Activated T-cell treated with anti-CD3 and anti-CD28 coated beads, Interleukin-2, amount 50 U/mL, for 48 hours (primary cell): ENCODE results near the gene INAFM1.
"Not testable (repeated sequence)": the region's sequence is repeated elsewhere in the genome, so short reads cannot be mapped to it uniquely, and the experiment has no call there.

ENCODE experiments used
- DNase-seq, 2 experiments: peaks; one replicate each; pipeline ENCODE4 v3.0.0-alpha.2; 2020

INAFM1 gene

GRCh38 chr19:47241919-47242577 lies 32.6 kb upstream of the INAFM1 start:
- no peak for DNase-seq

DNA sequence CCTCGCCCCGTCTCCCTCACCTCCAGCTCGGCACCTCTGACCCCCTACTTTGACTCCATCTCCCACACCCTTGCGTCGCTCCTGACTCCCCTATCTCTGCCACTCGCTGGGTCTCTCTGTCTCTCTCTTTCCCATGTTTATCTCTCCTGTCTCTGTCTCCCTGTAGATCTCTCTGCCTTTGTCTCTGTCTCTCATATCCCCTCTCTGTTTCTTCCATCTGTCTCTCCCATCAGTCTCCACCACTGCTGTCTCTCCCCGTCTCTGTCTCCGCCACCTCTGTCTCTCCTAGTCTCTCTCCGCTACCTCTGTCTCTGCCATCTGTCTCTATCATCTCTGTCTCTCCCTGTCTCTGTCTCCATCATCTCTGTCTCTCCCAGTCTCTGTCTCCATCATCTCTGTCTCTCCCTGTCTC lies 31.3 kb upstream of the INAFM1 start:
- DNase-seq: no peak

DNA sequence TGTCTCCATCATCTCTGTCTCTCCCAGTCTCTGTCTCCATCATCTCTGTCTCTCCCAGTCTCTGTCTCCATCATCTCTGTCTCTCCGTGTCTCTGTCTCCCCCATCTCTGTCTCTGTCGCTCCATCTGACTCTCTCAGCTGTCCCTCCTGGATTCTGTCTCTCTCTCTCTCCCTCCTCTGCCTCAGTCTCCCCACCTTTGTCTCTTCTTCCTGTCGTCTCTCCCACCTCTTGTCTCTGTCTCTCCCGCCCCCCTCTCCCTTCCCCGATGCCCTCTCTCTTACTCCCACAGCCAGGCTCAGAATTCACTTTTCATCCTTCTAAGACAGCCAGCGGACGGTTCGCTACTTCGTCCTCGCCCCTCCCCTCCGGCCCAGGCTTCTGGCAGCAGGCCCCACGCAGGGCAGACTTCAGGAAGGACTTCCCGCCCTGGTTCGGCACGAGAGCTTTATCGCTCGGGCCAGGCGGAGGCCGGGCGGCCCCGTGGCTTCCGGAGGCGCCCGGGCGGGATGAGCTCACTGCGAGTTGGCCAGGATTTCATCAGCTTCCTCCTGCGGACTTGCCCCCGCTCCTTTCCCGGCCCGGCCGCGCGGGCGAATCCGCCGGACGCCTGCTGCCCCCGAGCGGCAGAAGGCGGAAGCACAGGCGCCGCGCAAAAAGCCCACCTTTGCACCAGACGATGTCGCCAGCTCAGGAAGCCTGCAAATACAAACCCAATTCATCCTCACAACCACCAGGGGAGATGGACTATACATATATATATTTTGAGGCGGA lies 30.7 kb upstream of the INAFM1 start:
- DNase-seq: peak; percentile 95 to 98

DNA sequence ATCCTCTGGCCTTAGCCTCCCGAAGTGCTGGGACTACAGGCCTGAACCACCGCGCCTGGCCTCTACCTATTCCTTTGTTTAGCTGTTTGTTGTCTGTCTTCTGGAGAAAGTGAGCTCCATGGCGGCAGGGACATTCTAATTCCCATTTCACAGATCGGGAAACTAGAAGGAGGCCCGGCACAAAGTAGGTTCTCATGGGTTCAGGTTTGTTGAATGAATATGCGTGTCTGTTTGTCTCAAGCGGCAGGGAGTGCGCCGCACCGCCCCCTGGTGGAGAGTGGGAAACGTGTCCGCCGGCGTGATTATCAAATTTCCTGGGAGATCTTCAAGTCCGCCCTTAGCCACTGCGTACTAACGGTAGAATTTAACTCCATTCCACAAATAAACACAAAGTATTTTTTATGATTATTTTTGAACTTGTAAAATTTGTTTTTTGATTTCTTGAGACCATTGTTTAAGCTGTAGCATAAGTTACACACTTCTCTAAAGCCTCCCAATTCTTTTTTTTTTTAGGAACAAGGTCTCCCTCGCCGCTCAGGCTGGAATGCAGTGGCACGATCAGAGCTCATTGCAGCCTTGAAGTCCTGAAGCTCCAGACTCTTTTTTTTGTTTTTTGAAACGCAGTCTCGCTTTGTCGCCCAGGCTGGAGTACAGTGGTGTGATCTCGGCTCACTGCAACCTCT lies 27.2 kb upstream of the INAFM1 start:
- peak; percentile 91 to 96 for DNase-seq

- DNase-seq: not testable (repeated sequence)
Observed at GRCh38 chr19:47253016-47253415, 21.7 kb upstream of the INAFM1 start.

- DNase-seq: no peak
Observed at GRCh38 chr19:47253467-47253881, 21.2 kb upstream of the INAFM1 start.

GRCh38 chr19:47253970-47254369 lies 20.7 kb upstream of the INAFM1 start:
- no peak for DNase-seq

DNA sequence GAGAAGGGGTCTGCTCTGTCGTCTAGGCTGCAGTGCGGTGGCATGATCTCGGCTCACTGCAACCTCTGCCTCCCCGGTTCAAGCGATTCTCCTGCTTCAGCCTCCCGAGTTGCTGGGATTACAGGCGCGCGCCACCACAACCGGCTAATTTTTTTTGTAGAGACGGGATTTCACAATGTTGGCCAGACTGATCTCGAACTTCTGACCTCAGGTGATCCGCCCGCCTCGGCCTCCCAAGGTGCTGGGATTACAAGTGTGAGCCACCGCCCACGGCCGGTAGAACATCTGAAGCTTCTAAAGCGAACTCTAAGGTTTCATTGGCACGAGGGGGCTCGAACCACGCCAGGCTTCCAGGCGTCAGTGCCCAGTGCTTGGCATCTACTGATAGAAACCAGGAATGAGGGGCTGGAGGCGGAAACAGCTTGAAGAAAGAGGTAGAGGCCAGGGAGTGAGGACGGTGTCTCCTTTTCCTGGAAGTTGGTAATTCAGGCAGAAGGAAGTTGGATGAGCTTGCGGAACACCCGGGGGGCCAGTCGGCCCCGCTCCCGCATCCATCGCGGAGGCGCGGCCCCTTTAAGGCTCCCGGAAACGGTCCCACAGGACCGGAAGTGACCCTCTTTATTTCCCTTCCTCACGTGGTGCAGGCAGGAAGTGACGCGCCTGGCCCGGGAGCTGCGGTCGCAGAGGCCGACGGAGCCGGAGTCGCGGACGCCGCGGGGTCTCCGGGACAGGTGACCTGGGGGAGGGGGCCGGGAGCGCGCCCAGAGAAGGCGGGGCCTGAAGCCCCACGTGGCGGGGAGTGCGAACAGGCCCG lies 18.6 kb upstream of the INAFM1 start, which contains the start of gene CCDC9:
Gene CCDC9 (plus strand): TSS at position 647 of the 814 bp plus-strand sequence. CDS start 1,876 bp downstream, outside the sequence.
- peak; percentile 95 to 96 for DNase-seq

DNA sequence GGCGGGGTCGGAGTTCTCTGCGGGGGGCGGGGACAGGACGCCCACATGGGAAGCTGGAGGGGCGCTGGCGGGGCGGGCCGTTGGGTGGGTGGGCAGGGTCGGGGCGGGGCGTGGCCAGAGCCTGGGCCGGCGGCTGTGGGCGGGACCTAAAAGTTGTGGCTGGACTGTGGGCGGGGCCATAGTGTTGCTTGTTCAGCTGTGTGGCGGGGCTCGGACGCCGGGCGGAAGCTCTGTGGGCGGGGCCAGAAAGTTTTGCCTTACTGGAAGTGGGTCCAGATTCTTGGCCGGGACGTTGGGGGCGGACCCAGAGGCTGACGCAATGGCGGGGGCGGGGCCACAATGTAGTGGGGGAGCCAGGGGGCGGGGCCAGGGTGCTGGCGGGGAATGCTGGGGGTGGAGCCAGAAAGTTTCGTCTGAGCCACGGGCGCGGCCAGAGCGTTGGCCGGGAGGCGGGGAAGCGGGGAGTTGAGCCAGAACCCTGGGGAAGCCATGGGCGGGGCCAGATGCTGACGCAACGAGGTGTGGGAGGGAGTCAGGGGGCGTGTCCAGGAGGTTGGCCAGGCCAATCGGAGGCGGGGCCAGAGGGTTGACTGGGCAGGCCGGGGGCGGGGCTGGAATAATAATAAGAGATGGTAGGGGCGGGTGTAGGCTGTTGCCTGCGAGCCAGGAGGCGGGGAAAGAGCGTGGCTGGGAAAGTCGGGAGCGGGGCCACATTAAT lies 17.8 kb upstream of the INAFM1 start:
- DNase-seq: peak; percentile 100

DNA sequence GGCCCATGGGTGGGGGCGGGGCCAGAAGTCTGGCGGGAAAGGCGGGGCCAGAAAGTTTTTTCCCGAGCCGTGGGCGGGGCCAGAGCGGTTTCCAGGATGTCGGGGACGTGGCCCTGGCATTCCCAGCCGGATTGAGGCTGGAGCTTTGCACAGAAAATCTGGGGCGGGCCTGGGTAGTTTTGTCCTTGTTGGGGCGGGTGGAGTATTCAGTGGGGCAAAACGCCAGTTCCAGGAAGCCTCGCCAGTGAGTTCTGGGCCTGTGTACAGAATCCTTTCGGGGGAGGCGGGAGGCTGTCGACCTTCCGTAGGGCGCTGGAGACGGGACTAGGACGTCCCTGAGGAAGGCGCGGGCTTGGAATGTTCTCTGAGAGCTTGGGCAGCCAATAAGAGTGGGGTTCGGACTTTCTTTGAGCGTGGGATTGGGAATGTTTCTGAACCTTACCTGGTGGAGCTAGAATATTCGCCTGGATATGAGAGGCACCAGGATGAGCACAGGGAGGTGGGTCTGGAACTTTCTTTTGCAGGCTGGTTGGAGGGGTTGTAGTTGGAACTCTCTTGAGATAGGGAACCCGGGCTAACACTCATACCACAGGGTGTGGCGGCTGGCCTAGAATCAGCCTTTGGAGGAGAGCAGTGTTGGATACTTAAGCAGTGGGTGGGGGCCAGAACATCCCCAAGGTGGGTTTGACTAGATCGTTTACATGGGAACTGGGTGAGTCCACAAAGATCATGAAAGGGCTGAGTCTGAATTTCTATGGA lies 17.1 kb upstream of the INAFM1 start:
- DNase-seq: peak in 1 of 2 experiments; percentile 29

- no peak for DNase-seq
Observed at GRCh38 chr19:47258434-47258833, 16.3 kb upstream of the INAFM1 start.

DNA sequence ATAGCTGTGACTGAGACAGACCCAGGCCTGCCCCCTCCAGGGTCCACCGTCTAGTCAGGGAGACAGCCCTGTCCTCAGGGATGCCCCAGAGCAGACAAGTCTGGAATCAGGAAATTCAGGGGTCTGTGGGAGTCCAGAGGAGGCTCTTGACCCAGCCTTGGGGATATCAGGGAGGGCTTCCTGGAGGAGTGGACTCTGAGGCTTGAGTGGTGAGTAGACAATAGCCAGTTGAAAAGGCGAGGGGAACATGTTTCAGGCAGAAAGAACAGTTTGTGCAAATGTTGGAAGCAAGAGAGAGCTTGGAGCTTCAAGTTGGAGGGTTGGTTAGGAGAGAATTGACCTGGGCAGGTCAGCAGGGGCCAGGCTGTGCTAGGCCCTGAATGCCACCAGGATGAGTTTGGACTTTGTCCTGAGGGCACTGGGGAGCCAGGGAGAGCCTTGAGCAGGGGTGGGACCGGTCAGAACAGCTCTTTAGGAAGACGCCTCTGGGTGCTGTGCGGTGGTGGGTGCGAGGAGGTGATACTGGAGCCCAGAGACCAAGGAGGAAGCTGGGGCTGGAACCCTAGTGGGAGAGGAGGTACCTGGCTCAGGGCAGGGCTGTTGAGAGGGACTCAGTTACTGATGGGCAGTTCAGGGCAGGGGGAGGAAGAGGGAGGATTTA lies 15.7 kb upstream of the INAFM1 start:
- DNase-seq: no peak

DNA sequence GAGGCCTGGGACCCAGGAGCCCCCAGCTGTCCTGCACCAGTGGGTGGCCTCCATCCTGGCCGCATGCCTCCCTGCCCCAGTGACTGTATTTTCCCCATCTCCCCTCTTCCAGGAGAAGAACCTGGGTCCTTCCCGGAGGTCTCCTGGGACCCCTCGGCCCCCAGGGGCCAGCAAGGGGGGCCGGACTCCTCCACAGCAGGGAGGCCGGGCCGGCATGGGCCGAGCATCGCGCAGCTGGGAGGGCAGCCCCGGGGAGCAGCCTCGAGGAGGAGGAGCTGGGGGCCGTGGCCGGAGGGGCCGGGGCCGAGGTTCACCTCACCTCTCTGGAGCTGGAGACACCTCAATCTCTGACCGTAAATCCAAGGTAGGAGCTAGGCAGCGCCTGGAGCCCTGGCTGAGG lies 14.2 kb upstream of the INAFM1 start:
- DNase-seq: no peak

- not testable (repeated sequence) for DNase-seq
Observed at GRCh38 chr19:47261946-47262793, 12.5 kb upstream of the INAFM1 start.

GRCh38 chr19:47264629-47265028 lies 10.1 kb upstream of the INAFM1 start:
- DNase-seq: no peak

GRCh38 chr19:47266401-47266941 lies 8.2 kb upstream of the INAFM1 start:
- no peak for DNase-seq

DNA sequence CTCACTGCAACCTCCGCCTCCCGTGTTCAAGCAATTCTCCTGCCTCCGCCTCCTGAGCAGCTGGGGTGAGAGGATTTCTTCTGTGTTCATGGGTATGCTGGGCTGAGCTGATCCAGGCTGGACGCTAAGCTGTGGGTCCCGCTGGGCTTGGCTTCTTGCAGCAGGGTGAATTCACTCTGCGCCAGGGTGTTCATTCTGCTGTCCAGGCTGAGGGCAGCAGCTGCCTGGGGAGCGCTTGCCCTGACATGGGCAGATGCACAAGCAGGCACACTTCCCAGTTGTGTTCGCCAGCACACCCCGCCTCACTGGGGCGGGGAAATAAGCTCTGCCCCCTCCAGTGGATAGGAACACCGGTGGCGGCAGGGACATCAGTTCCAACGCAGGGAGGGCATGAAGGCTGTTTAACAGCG lies 7.3 kb upstream of the INAFM1 start:
- DNase-seq: no peak

DNA sequence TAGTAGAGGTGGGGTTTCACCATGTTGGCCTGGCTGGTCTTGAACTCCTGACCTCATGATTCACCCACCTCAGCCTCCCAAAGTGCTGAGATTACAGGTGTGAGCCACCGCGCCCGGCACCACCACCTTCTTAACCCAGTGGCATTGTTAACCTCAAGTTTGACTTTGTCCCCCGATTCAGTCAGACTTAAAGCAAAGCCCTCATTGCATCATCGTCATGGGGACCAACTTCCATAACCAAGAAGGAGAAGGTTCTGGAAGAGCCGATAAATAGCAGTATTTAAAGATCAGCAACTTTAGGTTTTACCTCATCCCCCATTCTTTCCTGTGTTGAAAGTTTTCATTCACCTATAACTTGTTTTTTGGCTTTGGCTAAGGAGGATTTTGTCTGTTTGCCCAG lies 6.7 kb upstream of the INAFM1 start:
- no peak for DNase-seq

GRCh38 chr19:47269596-47269995 lies 5.1 kb upstream of the INAFM1 start:
- DNase-seq: no peak
